H1 (cell line): ENCODE measurements around the gene ADGRL3. TPM values are rescaled to one million over a fixed set of nuclear protein-coding genes. Genes with fewer than 3 reads are reported as not detected.

Experiments used
- CTCF ChIA-PET: fragments of 300-600 bp; sonication (Branson Sonifier 250); formaldehyde crosslinking; loops from one replicate; lab custom pipeline; 2021; ENCODE audit not compliant: partially characterized antibody; lab: Charles Lee
- POLR2A ChIA-PET: fragments of 300-600 bp; sonication (Branson Sonifier 250); formaldehyde crosslinking; loops from one replicate; lab custom pipeline; 2021; ENCODE audit warnings: inconsistent platforms; ENCODE audit not compliant: partially characterized antibody; lab: Charles Lee
- DNase-seq, 2 experiments: peaks; one replicate each; pipeline versions ENCODE4 v3.0.0 to v3.0.0-alpha.2; 2010 to 2022; ENCODE audit warnings: low spot score in 2 of 2, low read depth in 1 of 2, mixed read lengths in 1 of 2
- FAIRE-seq: peaks from 2 replicates; lab custom pipeline; 2011; peaks lifted over from hg19 to GRCh38; lab: Jason Lieb, UNC
- H2AFZ ChIP-seq: 2 replicates; pipeline ENCODE4 v1.8.1; 2012; ENCODE audit warnings: low read length, inconsistent platforms
- H2AK5ac ChIP-seq: 2 replicates; pipeline ENCODE4 v1.6.1; 2013; ENCODE audit warnings: low read depth, low read length
- H2BK120ac ChIP-seq: replicated peaks from 2 replicates; pipeline ENCODE3; 2013; ENCODE audit warnings: low read depth, low read length, inconsistent platforms
- H2BK12ac ChIP-seq: 2 replicates; pipeline ENCODE4 v1.6.1; 2013; ENCODE audit warnings: low read depth, low read length
- H2BK15ac ChIP-seq: 2 replicates; pipeline ENCODE4 v1.6.1; 2013; ENCODE audit warnings: low read length
- H2BK20ac ChIP-seq: 2 replicates; pipeline ENCODE4 v1.6.1; 2013; ENCODE audit warnings: low read length
- H2BK5ac ChIP-seq: 2 replicates; pipeline ENCODE4 v1.6.1; 2013; ENCODE audit warnings: low read depth, low read length
- H3K14ac ChIP-seq: 2 replicates; pipeline ENCODE4 v1.6.1; 2013; ENCODE audit warnings: inconsistent platforms; ENCODE audit not compliant: insufficient read length
- H3K18ac ChIP-seq: 2 replicates; pipeline ENCODE4 v1.6.1; 2013; ENCODE audit warnings: low read length; ENCODE audit errors: extremely low read depth
- H3K23ac ChIP-seq: 2 replicates; pipeline ENCODE4 v1.6.1; 2013; ENCODE audit warnings: inconsistent platforms; ENCODE audit not compliant: insufficient read length
- H3K23me2 ChIP-seq: 2 replicates; pipeline ENCODE4 v1.6.1; 2013; ENCODE audit warnings: low read depth, low read length
- H3K27ac ChIP-seq: 2 replicates; pipeline ENCODE4 v1.6.1; 2011; ENCODE audit warnings: low read depth, low read length, inconsistent platforms
- H3K27me3 ChIP-seq, 4 experiments: replicated peaks in 1 of 4; 1 replicate in 1 of 4; 2 replicates in 3 of 4; pipeline versions ENCODE4 v1.6.1 to v1.8.1; 2011 to 2013; ENCODE audit warnings: low read length in 3 of 4, mild to moderate bottlenecking in 3 of 4, inconsistent platforms in 2 of 4, mixed read lengths in 2 of 4, moderate library complexity in 1 of 4; ENCODE audit not compliant: control insufficient read depth in 3 of 4, insufficient read depth in 3 of 4; ENCODE audit errors: extremely low read depth in 1 of 4
- H3K36me3 ChIP-seq, 4 experiments: 2 replicates each; pipeline versions ENCODE4 v1.6.1 to v1.8.1; 2011 to 2013; ENCODE audit warnings: mild to moderate bottlenecking in 4 of 4, low read length in 3 of 4, moderate library complexity in 2 of 4, control low read depth in 1 of 4, inconsistent platforms in 1 of 4; ENCODE audit not compliant: insufficient read depth in 4 of 4, control insufficient read depth in 2 of 4
- H3K4ac ChIP-seq: replicated peaks from 2 replicates; pipeline ENCODE3; 2013; ENCODE audit warnings: low read length, low read depth, mixed read lengths, inconsistent platforms; ENCODE audit not compliant: insufficient read length
- H3K4me1 ChIP-seq, 4 experiments: replicated peaks in 1 of 4; 1 replicate in 1 of 4; 2 replicates in 3 of 4; pipeline versions ENCODE4 v1.6.1 to v1.8.1; 2011 to 2013; ENCODE audit warnings: low read length in 3 of 4, inconsistent platforms in 2 of 4, mixed read lengths in 1 of 4; ENCODE audit not compliant: insufficient read depth in 4 of 4, control insufficient read depth in 3 of 4
- H3K4me2 ChIP-seq, 2 experiments: 2 replicates each; pipeline versions ENCODE4 v1.6.1 to v1.8.1; 2011 to 2013; ENCODE audit warnings: low read depth in 2 of 2, low read length in 2 of 2, control low read depth in 1 of 2, inconsistent platforms in 1 of 2, mild to moderate bottlenecking in 1 of 2; ENCODE audit not compliant: insufficient read depth in 1 of 2
- H3K4me3 ChIP-seq, 4 experiments: fragments of 200-600, 300-600 bp in 1 of 4; sonication (generic), shearing (Covaris generic), sonication (Bioruptor Twin) in 1 of 4; 2 replicates each; pipeline versions ENCODE4 v1.5.1 to v1.8.1; 2011 to 2016; ENCODE audit warnings: low read length in 4 of 4, low read depth in 3 of 4, control low read depth in 2 of 4, inconsistent platforms in 2 of 4, mild to moderate bottlenecking in 2 of 4, mixed read lengths in 1 of 4, moderate library complexity in 1 of 4; ENCODE audit not compliant: insufficient read depth in 2 of 4; ENCODE audit errors: extremely low read depth in 1 of 4
- H3K56ac ChIP-seq: replicated peaks from 2 replicates; pipeline ENCODE3; 2013; ENCODE audit warnings: low read depth, mild to moderate bottlenecking, mixed read lengths, low read length, inconsistent platforms; ENCODE audit not compliant: insufficient read length
- H3K79me1 ChIP-seq: 2 replicates; pipeline ENCODE4 v1.6.1; 2013; ENCODE audit warnings: low read depth, low read length, control low read depth
- H3K79me2 ChIP-seq, 2 experiments: 2 replicates each; pipeline versions ENCODE4 v1.6.1 to v1.8.1; 2012 to 2013; ENCODE audit warnings: low read length in 2 of 2, mild to moderate bottlenecking in 2 of 2, inconsistent platforms in 1 of 2; ENCODE audit not compliant: insufficient read depth in 2 of 2, control insufficient read depth in 1 of 2
- H3K9ac ChIP-seq, 4 experiments: replicated peaks in 1 of 4; 1 replicate in 1 of 4; 2 replicates in 3 of 4; pipeline versions ENCODE4 v1.6.1 to v1.8.1; 2011 to 2013; ENCODE audit warnings: low read depth in 3 of 4, low read length in 3 of 4, control low read depth in 2 of 4, mild to moderate bottlenecking in 2 of 4, moderate library complexity in 2 of 4, inconsistent platforms in 1 of 4; ENCODE audit errors: extremely low read depth in 1 of 4
- H3K9me3 ChIP-seq, 2 experiments: 2 replicates each; pipeline versions ENCODE4 v1.6.1 to v1.8.1; 2012 to 2013; ENCODE audit warnings: mild to moderate bottlenecking in 2 of 2, moderate library complexity in 2 of 2, control low read depth in 1 of 2, inconsistent platforms in 1 of 2, low read depth in 1 of 2, low read length in 1 of 2, mixed read lengths in 1 of 2; ENCODE audit not compliant: insufficient read depth in 2 of 2
- H4K20me1 ChIP-seq, 2 experiments: replicated peaks in 1 of 2; 2 replicates each; pipeline versions ENCODE3 to v1.8.1; 2011 to 2013; ENCODE audit warnings: inconsistent platforms in 2 of 2, low read length in 2 of 2, mild to moderate bottlenecking in 1 of 2; ENCODE audit not compliant: insufficient read depth in 2 of 2, control insufficient read depth in 1 of 2
- H4K5ac ChIP-seq: 2 replicates; pipeline ENCODE4 v1.6.1; 2013; ENCODE audit warnings: low read length, low read depth, mixed read lengths, inconsistent platforms; ENCODE audit not compliant: insufficient read length
- H4K8ac ChIP-seq: 2 replicates; pipeline ENCODE4 v1.8.0; 2013; ENCODE audit warnings: mild to moderate bottlenecking, moderate library complexity, low read length, inconsistent platforms; ENCODE audit not compliant: insufficient read depth; ENCODE audit errors: extremely low read depth
- H4K91ac ChIP-seq: replicated peaks from 2 replicates; pipeline ENCODE3; 2013; ENCODE audit warnings: low read length, mixed read lengths, inconsistent platforms; ENCODE audit not compliant: insufficient read length
- BCL11A ChIP-seq, 2 experiments: IDR thresholded peaks; one replicate each; pipeline ENCODE4 v1.6.1; 2011; ENCODE audit warnings: low read depth in 2 of 2, low read length in 2 of 2, mild to moderate bottlenecking in 2 of 2
- CHD1 ChIP-seq: IDR thresholded peaks from 2 replicates; pipeline ENCODE4 v1.6.1; 2012; ENCODE audit warnings: low read depth, low read length, improper control_type of control experiment
- EP300 ChIP-seq, 2 experiments: IDR thresholded peaks; 1 replicate in 1 of 2; 2 replicates in 1 of 2; pipeline ENCODE4 v1.6.1; 2011 to 2012; ENCODE audit warnings: low read depth in 2 of 2, low read length in 2 of 2, mild to moderate bottlenecking in 2 of 2, borderline replicate concordance in 1 of 2, inconsistent platforms in 1 of 2, moderate library complexity in 1 of 2
- HDAC6 ChIP-seq: IDR thresholded peaks from one replicate; pipeline ENCODE4 v1.7.1; 2012; ENCODE audit warnings: low read depth, mild to moderate bottlenecking, inconsistent platforms, low read length, moderate library complexity
- PHF8 ChIP-seq: fragments of 200-600 bp; sonication (generic); conservative IDR thresholded peaks from 2 replicates; pipeline ENCODE4 v1.7.1; 2012; ENCODE audit warnings: low read depth, mild to moderate bottlenecking, inconsistent platforms, low read length, moderate library complexity
- RNF2 ChIP-seq: fragments of 200-900, 300-1000 bp; sonication (generic); IDR thresholded peaks from 2 replicates; pipeline ENCODE4 v1.7.1; 2016; ENCODE audit warnings: borderline replicate concordance, low read depth, mild to moderate bottlenecking, antibody characterized with exemption, low read length; ENCODE audit not compliant: poor library complexity, severe bottlenecking; ENCODE audit errors: missing control alignments
- SAP30 ChIP-seq: fragments of 300-600 bp; sonication (generic); IDR thresholded peaks from 2 replicates; pipeline ENCODE4 v1.7.1; 2012; ENCODE audit warnings: low read length, moderate library complexity, mild to moderate bottlenecking, inconsistent platforms; ENCODE audit not compliant: insufficient read depth, insufficient replicate concordance
- SIRT6 ChIP-seq: IDR thresholded peaks from one replicate; pipeline ENCODE4 v1.7.1; 2012; ENCODE audit warnings: low read length, inconsistent platforms
- TBP ChIP-seq: IDR thresholded peaks from 2 replicates; pipeline ENCODE4 v1.6.1; 2011; ENCODE audit warnings: low read depth, low read length, improper control_type of control experiment
- YY1 ChIP-seq: IDR thresholded peaks from 2 replicates; pipeline ENCODE4 v1.6.1; 2011; ENCODE audit warnings: low read depth, mild to moderate bottlenecking, low read length
- WGBS, 2 experiments: shearing (Covaris generic) in 1 of 2; methylation state at CpG; one replicate each; pipeline versions ENCODE4 v1.1.6 to v1.1.7; 2013 to 2015; ENCODE audit warnings: low lambda C conversion rate in 2 of 2, mixed read lengths in 2 of 2, inconsistent platforms in 1 of 2, low coverage in 1 of 2, missing lambda C conversion rate in 1 of 2; ENCODE audit not compliant: insufficient replicate concordance in 2 of 2, insufficient coverage in 1 of 2, insufficient read length in 1 of 2; ENCODE audit errors: extremely low coverage in 1 of 2, missing lambda C conversion rate in 1 of 2; 5-methylcytosine and 5-hydroxymethylcytosine counted together
- polyA plus RNA-seq, 7 experiments: library from polyadenylated mRNA; depleted of rRNA in 3 of 7; stranded (reverse) in 5 of 7; unstranded in 2 of 7; fragments of >200 nt in 5 of 7; fragments of 200-250 nt in 2 of 7; gene quantifications; 1 replicate in 5 of 7; 2 replicates in 1 of 7; 4 replicates in 1 of 7; pipeline versions ENCODE4 v1.2.1 to v1.2.3, GENCODE V29; 2011 to 2013; ENCODE audit warnings: missing spikeins in 2 of 7, mixed read lengths in 2 of 7
- total RNA-seq: library from RNA; stranded (reverse); fragmentation: NEBNext Ultra II Directional; extraction: Animal tissue kit (Norgen Biotek cat#: 25700); gene quantifications from 2 replicates; pipeline ENCODE4 v1.2.1, GENCODE V29; 2021
- TF ChIP-seq, protein P1 (sequence below): IDR thresholded peaks from 2 replicates; pipeline ENCODE4 v1.6.1; 2012; ENCODE audit warnings: low read length, inconsistent platforms

The ADGRL3 gene
- total and polyA plus RNA-seq, 2 of the 8 experiments (the other 6 are each of a cell fraction or from before 2014, with no cell fraction given), result 6.6 to 13.0 TPM

GRCh38 chr4:61693520-61693919 is 493.4 kb downstream of the ADGRL3 start:
- Histone ChIP-seq H3K27me3 (peaks cover 0 to 1% (median 0%) of the 10 kb centered on the region in 4 experiments; a peak in 1 of 7 replicates), H3K4me2 (no peak overlapping the region), H4K8ac (no peak overlapping the region), H3K23me2 (no peaks in the 10 kb centered on the region), H3K9me3 (no peaks in the 10 kb centered on the region), H4K5ac (no peak overlapping the region), H3K56ac (no peak overlapping the region), H3K4me3 (no peak overlapping the region), H2BK5ac (no peak overlapping the region), H3K14ac (no peak overlapping the region), H2BK15ac (no peak overlapping the region), H3K79me2 (no peaks in the 10 kb centered on the region), H2BK120ac (no peak overlapping the region), H3K18ac (no peak overlapping the region), H3K4ac (no peak overlapping the region), H3K4me1 (no peaks in the 10 kb centered on the region), H4K20me1 (no peaks in the 10 kb centered on the region), H3K23ac (no peak overlapping the region), H2AK5ac (no peak overlapping the region), H3K27ac (no peak overlapping the region), H3K9ac (no peak overlapping the region), H2AFZ (no peak overlapping the region), H2BK20ac (no peak overlapping the region), H4K91ac (no peak overlapping the region), H2BK12ac (no peak overlapping the region), H3K36me3 (no peaks in the 10 kb centered on the region), H3K79me1 (no peaks in the 10 kb centered on the region)
- no peak for DNase-seq
- ChIA-PET POLR2A (no interaction called here), CTCF (interaction anchor here (0.8 to 1.4 kb wide), 2 partner anchors 12 to 19 kb away, joined by 3 read pairs; no protein-coding TSS in a partner anchor)
- no peak for FAIRE-seq
- WGBS, 2 experiments, result 94% methylated on average over 1 of the region's 1 CpG; no CpG with 5 or more reads in 1 of the 2 experiments
- TF ChIP-seq TBP, result no peak
- no peak for TF ChIP-seq PHF8
- no peak for TF ChIP-seq HDAC6
- TF ChIP-seq CHD1, result no peak
- no peak for TF ChIP-seq BCL11A (IDR thresholded peaks at IDR 0.05; ENCODE audit: low read depth in 2 of 2, low read length in 2 of 2)
- no peak for TF ChIP-seq SAP30
- no peak for TF ChIP-seq YY1
- TF ChIP-seq RNF2, result no peak
- no peak for TF ChIP-seq SIRT6
- TF ChIP-seq, protein P1, sequence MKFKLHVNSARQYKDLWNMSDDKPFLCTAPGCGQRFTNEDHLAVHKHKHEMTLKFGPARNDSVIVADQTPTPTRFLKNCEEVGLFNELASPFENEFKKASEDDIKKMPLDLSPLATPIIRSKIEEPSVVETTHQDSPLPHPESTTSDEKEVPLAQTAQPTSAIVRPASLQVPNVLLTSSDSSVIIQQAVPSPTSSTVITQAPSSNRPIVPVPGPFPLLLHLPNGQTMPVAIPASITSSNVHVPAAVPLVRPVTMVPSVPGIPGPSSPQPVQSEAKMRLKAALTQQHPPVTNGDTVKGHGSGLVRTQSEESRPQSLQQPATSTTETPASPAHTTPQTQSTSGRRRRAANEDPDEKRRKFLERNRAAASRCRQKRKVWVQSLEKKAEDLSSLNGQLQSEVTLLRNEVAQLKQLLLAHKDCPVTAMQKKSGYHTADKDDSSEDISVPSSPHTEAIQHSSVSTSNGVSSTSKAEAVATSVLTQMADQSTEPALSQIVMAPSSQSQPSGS, result no peak
- no peak for TF ChIP-seq EP300 (IDR thresholded peaks at IDR 0.05; ENCODE audit: borderline replicate concordance in 1 of 2, low read depth in 2 of 2, low read length in 2 of 2)
